ENCODE measurements around the gene VCPKMT. TPM values are rescaled to one million over a fixed set of nuclear protein-coding genes. Genes with fewer than 3 reads are reported as not detected.

Gene VCPKMT
- total RNA-seq, 1 experiment from 2014 or later: 9.7 TPM

GRCh38 chr14:50122291-50122690 is 5.9 kb upstream of the VCPKMT start:
- no peaks in the 10 kb centered on the region for H3K4me1 ChIP-seq
- TF ChIP-seq CTCF (IDR thresholded peaks at IDR 0.05; ENCODE audit: insufficient read depth in 1 of 2, low read depth in 1 of 2, low read length in 1 of 2, severe bottlenecking in 1 of 2, unreplicated experiment in 1 of 2): no peak
- DNase-seq: no peak
- no peaks in the 10 kb centered on the region for H3K9me3 ChIP-seq
- Mint-ChIP-seq H3K4me3 (ENCODE audit: unreplicated experiment) (no peak overlapping the region), H3K27ac (ENCODE audit: unreplicated experiment) (no peak overlapping the region), H3K36me3 (ENCODE audit: insufficient read depth, unreplicated experiment) (peaks cover 13% of the 10 kb centered on the region), H3K27me3 (ENCODE audit: insufficient read depth, unreplicated experiment) (no peaks in the 10 kb centered on the region), H3K9me3 (ENCODE audit: unreplicated experiment) (no peaks in the 10 kb centered on the region), H3K4me1 (ENCODE audit: low read depth, unreplicated experiment) (no peaks in the 10 kb centered on the region)
- ChIA-PET CTCF (no interaction called here), POLR2A (no interaction called here)
- H3K36me3 ChIP-seq (ENCODE audit: control insufficient read depth, insufficient read depth, low read length): no peaks in the 10 kb centered on the region
- no peaks in the 10 kb centered on the region for H3K27me3 ChIP-seq (replicated peaks; ENCODE audit: control insufficient read depth, insufficient read depth, low read length)
- no peak overlapping the region for H3K4me3 ChIP-seq (ENCODE audit: low read depth, low read length)
- no TSS peak for BruUV-seq (replicated peaks)
- intact Hi-C loops (cut with micrococcal nuclease; ENCODE audit: unreplicated experiment): no loop called here

- BruUV-seq (replicated peaks): no TSS peak
- H3K4me3 Mint-ChIP-seq (ENCODE audit: unreplicated experiment): no peak overlapping the region
Observed at GRCh38 chr14:50121486-50121885, 5.1 kb upstream of the VCPKMT start.

GRCh38 chr14:50117456-50117855 is 1.1 kb upstream of the VCPKMT start:
- Mint-ChIP-seq H3K27me3 (ENCODE audit: insufficient read depth, unreplicated experiment) (no peaks in the 10 kb centered on the region), H3K27ac (ENCODE audit: unreplicated experiment) (no peak overlapping the region), H3K4me1 (ENCODE audit: low read depth, unreplicated experiment) (no peaks in the 10 kb centered on the region), H3K4me3 (ENCODE audit: unreplicated experiment) (no peak overlapping the region), H3K36me3 (ENCODE audit: insufficient read depth, unreplicated experiment) (peaks cover 37% of the 10 kb centered on the region), H3K9me3 (ENCODE audit: unreplicated experiment) (no peaks in the 10 kb centered on the region)
- TF ChIP-seq CTCF (IDR thresholded peaks at IDR 0.05; ENCODE audit: insufficient read depth in 1 of 2, low read depth in 1 of 2, low read length in 1 of 2, severe bottlenecking in 1 of 2, unreplicated experiment in 1 of 2): no peak
- BruUV-seq (replicated peaks): no TSS peak
- Histone ChIP-seq H3K9me3 (no peaks in the 10 kb centered on the region), H3K36me3 (ENCODE audit: control insufficient read depth, insufficient read depth, low read length) (no peaks in the 10 kb centered on the region), H3K4me1 (0 out of 2 replicates have a peak, but pooled peaks cover 4% of the 10 kb centered on the region), H3K4me3 (ENCODE audit: low read depth, low read length) (no peak overlapping the region), H3K27me3 (replicated peaks; ENCODE audit: control insufficient read depth, insufficient read depth, low read length) (no peaks in the 10 kb centered on the region)
- intact Hi-C loops (cut with micrococcal nuclease; ENCODE audit: unreplicated experiment): loop anchor here (5.0 kb wide), 1 partner anchor 415 kb away; the partner anchor contains the start of gene MAP4K5
- ChIA-PET CTCF (no interaction called here), POLR2A (no interaction called here)
- no peak for DNase-seq

More at GRCh38 chr14:50121486-50121885, 5.1 kb upstream of the VCPKMT start:
- TF ChIP-seq CTCF (IDR thresholded peaks at IDR 0.05; ENCODE audit: insufficient read depth in 1 of 2, low read depth in 1 of 2, low read length in 1 of 2, severe bottlenecking in 1 of 2, unreplicated experiment in 1 of 2): no peak
- H3K9me3 Mint-ChIP-seq (ENCODE audit: unreplicated experiment): no peaks in the 10 kb centered on the region
- no peak overlapping the region for H3K4me3 ChIP-seq (ENCODE audit: low read depth, low read length)
- ChIA-PET CTCF (no interaction called here), POLR2A (no interaction called here)
- H3K4me1 ChIP-seq: 0 out of 2 replicates have a peak, but pooled peaks cover 4% of the 10 kb centered on the region
- H3K36me3 ChIP-seq (ENCODE audit: control insufficient read depth, insufficient read depth, low read length): no peaks in the 10 kb centered on the region
- H3K4me1 Mint-ChIP-seq (ENCODE audit: low read depth, unreplicated experiment): no peaks in the 10 kb centered on the region
- no peak for DNase-seq
- H3K27me3 Mint-ChIP-seq (ENCODE audit: insufficient read depth, unreplicated experiment): no peaks in the 10 kb centered on the region
- H3K9me3 ChIP-seq: no peaks in the 10 kb centered on the region
- no peaks in the 10 kb centered on the region for H3K27me3 ChIP-seq (replicated peaks; ENCODE audit: control insufficient read depth, insufficient read depth, low read length)
- H3K27ac Mint-ChIP-seq (ENCODE audit: unreplicated experiment): no peak overlapping the region
- intact Hi-C loops (cut with micrococcal nuclease; ENCODE audit: unreplicated experiment): no loop called here
- H3K36me3 Mint-ChIP-seq (ENCODE audit: insufficient read depth, unreplicated experiment): peaks cover 16% of the 10 kb centered on the region

All from Caco-2 (cell line).